GM12801 (cell line): ENCODE data around the gene KLK11.

ENCODE experiments used
- CTCF ChIP-seq: IDR thresholded peaks from one replicate; pipeline ENCODE4 v1.5.1; 2011; ENCODE audit warnings: control low read depth; ENCODE audit not compliant: insufficient read length; ENCODE audit errors: extremely low read depth

The KLK11 gene

GRCh38 chr19:51064534-51065220 lies 38.3 kb upstream of the KLK11 start, which contains the start of gene KLK13:
KLK13 (minus strand) TSS chr19:51065092; CDS start chr19:51065067, 25 bp downstream.
- no peak for TF ChIP-seq CTCF

GRCh38 chr19:51063664-51064063 lies 37.2 kb upstream of the KLK11 start:
- no peak for TF ChIP-seq CTCF

GRCh38 chr19:51060973-51061372 lies 34.6 kb upstream of the KLK11 start:
- TF ChIP-seq CTCF: no peak

- no peak for TF ChIP-seq CTCF
These were observed 33.9 kb upstream of the KLK11 start for GRCh38 chr19:51060336-51060735.

- no peak for TF ChIP-seq CTCF
These were observed 33.3 kb upstream of the KLK11 start for GRCh38 chr19:51059715-51060114.

- TF ChIP-seq CTCF: no peak
These were observed 29.4 kb upstream of the KLK11 start for GRCh38 chr19:51055866-51056265.

GRCh38 chr19:51047031-51047335 lies 20.6 kb upstream of the KLK11 start:
- TF ChIP-seq CTCF: no peak
